Panc1 (cell line): Measurements from ENCODE around the gene TMEM217. TPM values are rescaled to one million over a fixed set of nuclear protein-coding genes. Genes with fewer than 3 reads are reported as not detected.

ENCODE experiments used
- ATAC-seq: fragments of 200-7000 bp; cut with Tn5 transposase; 2 replicates; pipeline ENCODE4 v1.9.1; 2020; ENCODE audit warnings: mild to moderate bottlenecking, moderate library complexity
- BruUV-seq: library from RNA; stranded (reverse); fragments of 400-500 nt; replicated peaks from 2 replicates; lab custom pipeline; 2021; lab: Mats Ljungman, UMichigan
- CTCF ChIA-PET: fragments of 300-600 bp; sonication (Branson Sonifier 250); formaldehyde crosslinking; loops from one replicate; lab custom pipeline; 2022; ENCODE audit warnings: antibody characterized with exemption; lab: Charles Lee
- POLR2A ChIA-PET: fragments of 300-600 bp; sonication (Branson Sonifier 250); formaldehyde crosslinking; loops from one replicate; lab custom pipeline; 2022; ENCODE audit warnings: antibody characterized with exemption; lab: Charles Lee
- DNase-seq: peaks from one replicate; pipeline ENCODE4 v3.0.0-alpha.2; 2010; ENCODE audit warnings: low read depth, low spot score
- H3K27ac ChIP-seq: 2 replicates; pipeline ENCODE4 v1.5.1; 2011; ENCODE audit warnings: mild to moderate bottlenecking, low read length, inconsistent platforms
- H3K27me3 ChIP-seq: fragments of 200-500 bp; sonication (Bioruptor generic); 2 replicates; pipeline ENCODE4 v1.6.0; 2014; ENCODE audit warnings: low read length, inconsistent platforms; ENCODE audit not compliant: control insufficient read depth, insufficient read depth
- H3K36me3 ChIP-seq: fragments of 200-500 bp; sonication (Bioruptor generic); 2 replicates; pipeline ENCODE4 v1.5.1; 2014; ENCODE audit warnings: inconsistent platforms, mild to moderate bottlenecking, low read length, moderate library complexity; ENCODE audit not compliant: control insufficient read depth, insufficient read depth
- H3K4me1 ChIP-seq: 2 replicates; pipeline ENCODE4 v1.5.1; 2011; ENCODE audit warnings: inconsistent platforms, mild to moderate bottlenecking, low read length, moderate library complexity; ENCODE audit not compliant: control insufficient read depth, insufficient read depth
- H3K4me3 ChIP-seq, 2 experiments: 2 replicates each; pipeline ENCODE4 v1.5.1; 2011 to 2012; ENCODE audit warnings: low read depth in 2 of 2, low read length in 2 of 2, mild to moderate bottlenecking in 2 of 2, inconsistent platforms in 1 of 2, moderate library complexity in 1 of 2
- H3K9me3 ChIP-seq: fragments of 200-500 bp; sonication (Bioruptor generic); 2 replicates; pipeline ENCODE4 v1.5.1; 2014; ENCODE audit warnings: low read depth, mild to moderate bottlenecking, inconsistent platforms, low read length, moderate library complexity; ENCODE audit not compliant: control insufficient read depth, insufficient read depth
- CTCF ChIP-seq: fragments of 450-650 bp; IDR thresholded peaks from 2 replicates; pipeline ENCODE4 v1.5.1; 2017; ENCODE audit warnings: mild to moderate bottlenecking
- POLR2AphosphoS5 ChIP-seq: IDR thresholded peaks from 2 replicates; pipeline ENCODE4 v1.6.1; 2012; ENCODE audit warnings: mild to moderate bottlenecking, low read depth, low read length, moderate library complexity
- SIN3A ChIP-seq: IDR thresholded peaks from 2 replicates; pipeline ENCODE4 v1.6.1; 2012; ENCODE audit warnings: low read depth, mild to moderate bottlenecking, low read length, moderate library complexity, borderline replicate concordance; ENCODE audit not compliant: insufficient read depth
- TCF7L2 ChIP-seq: IDR thresholded peaks from 2 replicates; pipeline ENCODE4 v1.6.1; 2011; ENCODE audit warnings: mild to moderate bottlenecking, low read depth, low read length, inconsistent platforms
- in situ Hi-C: cut with HindIII; loops from 2 replicates; pipeline ENCODE4 v1.10.0; 2016; ENCODE audit warnings: low sequenced_read_pairs, low pct_unique_long_range_greater_than_20kb
- intact Hi-C: fragments of 100-400 bp; cut with micrococcal nuclease; formaldehyde crosslinking; loops from one replicate; pipeline ENCODE4 v1.10.0; 2022; ENCODE audit not compliant: unreplicated experiment
- total RNA-seq: library from RNA; stranded (reverse); gene quantifications from one replicate; pipeline ENCODE4 v1.2.1, GENCODE V29; 2021; ENCODE audit not compliant: unreplicated experiment
- TF ChIP-seq, protein P1 (sequence below), 2 experiments: IDR thresholded peaks; 2 replicates each; pipeline ENCODE4 v1.6.1; 2011 to 2012; ENCODE audit warnings: low read depth in 2 of 2, control low read depth in 1 of 2, low read length in 1 of 2, mild to moderate bottlenecking in 1 of 2, moderate library complexity in 1 of 2; ENCODE audit not compliant: insufficient read depth in 1 of 2

Gene TMEM217
- total RNA-seq, 1 experiment from 2014 or later: 4.0 TPM

- no peak overlapping the region for H3K27ac ChIP-seq
- H3K9me3 ChIP-seq: no peaks in the 10 kb centered on the region
- intact Hi-C loops: no loop called here
- BruUV-seq: no TSS peak
- ChIA-PET POLR2A (no interaction called here), CTCF (no interaction called here)
- H3K4me3 ChIP-seq: no peak overlapping the region
- H3K4me1 ChIP-seq: no peaks in the 10 kb centered on the region
- no peaks in the 10 kb centered on the region; the same call in 1 of the 2 replicates for H3K36me3 ChIP-seq
- in situ Hi-C loops: no loop called here
- TF ChIP-seq SIN3A (no peak), POLR2AphosphoS5 (no peak), TCF7L2 (no peak), CTCF (no peak)
- TF ChIP-seq, protein P1, sequence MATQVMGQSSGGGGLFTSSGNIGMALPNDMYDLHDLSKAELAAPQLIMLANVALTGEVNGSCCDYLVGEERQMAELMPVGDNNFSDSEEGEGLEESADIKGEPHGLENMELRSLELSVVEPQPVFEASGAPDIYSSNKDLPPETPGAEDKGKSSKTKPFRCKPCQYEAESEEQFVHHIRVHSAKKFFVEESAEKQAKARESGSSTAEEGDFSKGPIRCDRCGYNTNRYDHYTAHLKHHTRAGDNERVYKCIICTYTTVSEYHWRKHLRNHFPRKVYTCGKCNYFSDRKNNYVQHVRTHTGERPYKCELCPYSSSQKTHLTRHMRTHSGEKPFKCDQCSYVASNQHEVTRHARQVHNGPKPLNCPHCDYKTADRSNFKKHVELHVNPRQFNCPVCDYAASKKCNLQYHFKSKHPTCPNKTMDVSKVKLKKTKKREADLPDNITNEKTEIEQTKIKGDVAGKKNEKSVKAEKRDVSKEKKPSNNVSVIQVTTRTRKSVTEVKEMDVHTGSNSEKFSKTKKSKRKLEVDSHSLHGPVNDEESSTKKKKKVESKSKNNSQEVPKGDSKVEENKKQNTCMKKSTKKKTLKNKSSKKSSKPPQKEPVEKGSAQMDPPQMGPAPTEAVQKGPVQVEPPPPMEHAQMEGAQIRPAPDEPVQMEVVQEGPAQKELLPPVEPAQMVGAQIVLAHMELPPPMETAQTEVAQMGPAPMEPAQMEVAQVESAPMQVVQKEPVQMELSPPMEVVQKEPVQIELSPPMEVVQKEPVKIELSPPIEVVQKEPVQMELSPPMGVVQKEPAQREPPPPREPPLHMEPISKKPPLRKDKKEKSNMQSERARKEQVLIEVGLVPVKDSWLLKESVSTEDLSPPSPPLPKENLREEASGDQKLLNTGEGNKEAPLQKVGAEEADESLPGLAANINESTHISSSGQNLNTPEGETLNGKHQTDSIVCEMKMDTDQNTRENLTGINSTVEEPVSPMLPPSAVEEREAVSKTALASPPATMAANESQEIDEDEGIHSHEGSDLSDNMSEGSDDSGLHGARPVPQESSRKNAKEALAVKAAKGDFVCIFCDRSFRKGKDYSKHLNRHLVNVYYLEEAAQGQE (IDR thresholded peaks at IDR 0.05; ENCODE audit: insufficient read depth in 1 of 2, low read depth in 2 of 2, low read length in 1 of 2): no peak
- no peak for ATAC-seq
- no peak for DNase-seq
- H3K27me3 ChIP-seq: no peaks in the 10 kb centered on the region
Measured at GRCh38 chr6:37305841-37306425, 48.0 kb upstream of the TMEM217 start.

GRCh38 chr6:37304766-37305165, 46.8 kb upstream of the TMEM217 start:
- no TSS peak for BruUV-seq
- CTCF ChIA-PET: no interaction called here
- TF ChIP-seq CTCF: no peak
- TF ChIP-seq TCF7L2: no peak
- no peak for TF ChIP-seq SIN3A
- TF ChIP-seq, protein P1 (IDR thresholded peaks at IDR 0.05; ENCODE audit: insufficient read depth in 1 of 2, low read depth in 2 of 2, low read length in 1 of 2): no peak
- TF ChIP-seq POLR2AphosphoS5: no peak
- Histone ChIP-seq H3K9me3 (no peaks in the 10 kb centered on the region), H3K27me3 (no peaks in the 10 kb centered on the region), H3K4me1 (no peaks in the 10 kb centered on the region), H3K36me3 (no peaks in the 10 kb centered on the region; the same call in 1 of the 2 replicates), H3K4me3 (no peak overlapping the region), H3K27ac (no peak overlapping the region)
- intact Hi-C loops (no loop called here), in situ Hi-C loops (no loop called here)
- POLR2A ChIA-PET: interaction anchor here (0.6 kb wide), 1 partner anchor 17 kb away, joined by 4 read pairs; no protein-coding TSS in a partner anchor
- no peak for ATAC-seq
- DNase-seq: no peak
